Astrocyte (in vitro differentiated cells and primary cell): ENCODE measurements around the gene C3orf20.

ENCODE experiments used
- CTCF ChIP-seq: IDR thresholded peaks from 2 replicates; pipeline ENCODE4 v1.5.1; 2011; ENCODE audit warnings: low read depth, mild to moderate bottlenecking, inconsistent platforms, low read length, moderate library complexity; ENCODE audit not compliant: insufficient read depth
- EZH2 ChIP-seq: IDR thresholded peaks from 2 replicates; pipeline ENCODE4 v1.6.1; 2012; ENCODE audit warnings: mild to moderate bottlenecking, low read length, inconsistent platforms; ENCODE audit not compliant: insufficient read depth

GRCh38 chr3:14773691-14774128 lies 98.8 kb downstream of the C3orf20 start:
- TF ChIP-seq CTCF, result no peak
- no peak for TF ChIP-seq EZH2
